ENCODE measurements around the gene PCMT1. TPM values are rescaled to one million over a fixed set of nuclear protein-coding genes. Genes with fewer than 3 reads are reported as not detected.
A peak's percentile ranks its signal among the peaks of the same experiment; 100 is the strongest.

The PCMT1 gene
- total and polyA plus RNA-seq, 9 of the 15 experiments (the other 6 are each of a cell fraction or from before 2014, with no cell fraction given), result 217 to 541 (median 327) TPM

- TF ChIP-seq BRF2 (IDR thresholded peaks at IDR 0.05; ENCODE audit: borderline replicate concordance, insufficient read depth, insufficient read length) (no peak), KHSRP (IDR thresholded peaks at IDR 0.05) (peak; percentile 41; the same call in 1 of the 2 replicates), ELK1 (CRISPR knock-in tag; IDR thresholded peaks at IDR 0.05) (peak; percentile 84; the same call in 1 of the 2 replicates), ZNF253 (CRISPR knock-in tag; conservative IDR thresholded peaks at IDR 0.05) (no peak), ZBTB17 (CRISPR knock-in tag; IDR thresholded peaks at IDR 0.05) (peak; percentile 89), ZNF133 (CRISPR knock-in tag; IDR thresholded peaks at IDR 0.05) (no peak), MXI1 (IDR thresholded peaks at IDR 0.05; ENCODE audit: low read depth, low read length) (no peak), KLF13 (tag; IDR thresholded peaks at IDR 0.05; ENCODE audit: borderline replicate concordance, low read depth) (peak; percentile 56; the same call in 1 of the 2 replicates), RHOXF2B (CRISPR knock-in tag; conservative IDR thresholded peaks at IDR 0.05) (0 out of 2 replicates have a peak, but pooled peaks have one; percentile 24), SP1 (CRISPR knock-in tag; IDR thresholded peaks at IDR 0.05) (peak; percentile 69), HOXB6 (CRISPR knock-in tag; IDR thresholded peaks at IDR 0.05; ENCODE audit: borderline replicate concordance) (no peak), CHD4 (IDR thresholded peaks at IDR 0.05; ENCODE audit: insufficient read depth, insufficient replicate concordance, low read depth, low read length, poor library complexity, severe bottlenecking) (no peak), NFIX (CRISPR knock-in tag; IDR thresholded peaks at IDR 0.05; ENCODE audit: low read depth) (no peak), XRCC5 (IDR thresholded peaks at IDR 0.05; ENCODE audit: low read depth, low read length) (no peak; the same call in 1 of the 2 replicates), HNRNPL (IDR thresholded peaks at IDR 0.05; ENCODE audit: low read depth, low read length) (no peak; the same call in none of the 2 replicates), XRCC4 (IDR thresholded peaks at IDR 0.05; ENCODE audit: extremely low read depth, insufficient read depth, insufficient read length) (no peak), ZNF24 (IDR thresholded peaks at IDR 0.05) (no peak), ZNF431 (CRISPR knock-in tag; IDR thresholded peaks at IDR 0.05) (peak; percentile 33; the same call in 1 of the 2 replicates), TEAD4 (IDR thresholded peaks at IDR 0.05; ENCODE audit: low read length) (no peak), TEAD4 (CRISPR knock-in tag; IDR thresholded peaks at IDR 0.05; ENCODE audit: borderline replicate concordance) (0 out of 2 replicates have a peak, but pooled peaks have one; percentile 24), ARID4B (CRISPR knock-in tag; IDR thresholded peaks at IDR 0.05) (peak; percentile 96), RNF2 (IDR thresholded peaks at IDR 0.05) (no peak; the same call in none of the 2 replicates)
Measured at GRCh38 chr6:149717588-149718458, 31.7 kb upstream of the PCMT1 start, which contains the start of gene LATS1 (continued).
